KOPT-K1 (cell line): ENCODE measurements around the gene HMGN2.
"Not testable (repeated sequence)": the region's sequence is repeated elsewhere in the genome, so short reads cannot be mapped to it uniquely, and the experiment has no call there.

Experiments
- H3K27ac ChIP-seq: fragments of 200-600 bp; sonication (generic); 2 replicates; pipeline ENCODE4 v1.5.1; 2016; ENCODE audit warnings: antibody characterized with exemption, mild to moderate bottlenecking, low read depth, low read length; ENCODE audit not compliant: poor library complexity, severe bottlenecking
- H3K36me3 ChIP-seq: fragments of 200-600 bp; sonication (generic); 2 replicates; pipeline ENCODE4 v1.5.1; 2017; ENCODE audit warnings: antibody characterized with exemption, mild to moderate bottlenecking, low read length, moderate library complexity; ENCODE audit not compliant: insufficient read depth
- H3K9me3 ChIP-seq: fragments of 200-600 bp; sonication (generic); 2 replicates; pipeline ENCODE4 v1.5.1; 2017; ENCODE audit warnings: antibody characterized with exemption, low read length, mild to moderate bottlenecking; ENCODE audit not compliant: insufficient read depth, poor library complexity, severe bottlenecking

Gene HMGN2

GRCh38 chr1:26496861-26497260 is 24.6 kb downstream of the HMGN2 start:
- no peak overlapping the region for H3K27ac ChIP-seq
- no peaks in the 10 kb centered on the region for H3K9me3 ChIP-seq

GRCh38 chr1:26498894-26499293 is 26.7 kb downstream of the HMGN2 start:
- H3K9me3 ChIP-seq, result no peaks in the 10 kb centered on the region
- no peak overlapping the region for H3K27ac ChIP-seq

More at GRCh38 chr1:26496861-26497260, 24.6 kb downstream of the HMGN2 start:
- H3K36me3 ChIP-seq, result no peaks in the 10 kb centered on the region

GRCh38 chr1:26500488-26501175 is 28.4 kb downstream of the HMGN2 start:
- H3K9me3 ChIP-seq, result no peaks in the 10 kb centered on the region
- peak overlapping the region; percentile 93 for H3K27ac ChIP-seq
- no peaks in the 10 kb centered on the region for H3K36me3 ChIP-seq

More at GRCh38 chr1:26498894-26499293, 26.7 kb downstream of the HMGN2 start:
- H3K36me3 ChIP-seq, result no peaks in the 10 kb centered on the region

- H3K9me3 ChIP-seq, H3K27ac ChIP-seq, H3K36me3 ChIP-seq: not testable (repeated sequence)
Measured at GRCh38 chr1:26510711-26511110, 38.5 kb downstream of the HMGN2 start.

- not testable (repeated sequence) for H3K9me3 ChIP-seq, H3K27ac ChIP-seq, H3K36me3 ChIP-seq
Measured at GRCh38 chr1:26515836-26516235, 43.6 kb downstream of the HMGN2 start.

- no peaks in the 10 kb centered on the region for H3K36me3 ChIP-seq
- no peaks in the 10 kb centered on the region for H3K9me3 ChIP-seq
- H3K27ac ChIP-seq, result no peak overlapping the region
Measured at GRCh38 chr1:26516987-26517765, 44.9 kb downstream of the HMGN2 start.

GRCh38 chr1:26517766-26518049 is 45.5 kb downstream of the HMGN2 start:
- Histone ChIP-seq H3K27ac (no peak overlapping the region), H3K36me3 (no peaks in the 10 kb centered on the region), H3K9me3 (no peaks in the 10 kb centered on the region)

- H3K36me3 ChIP-seq, result no peaks in the 10 kb centered on the region
- no peaks in the 10 kb centered on the region for H3K9me3 ChIP-seq
- H3K27ac ChIP-seq, result no peak overlapping the region
Measured at GRCh38 chr1:26518355-26518754, 46.1 kb downstream of the HMGN2 start.

GRCh38 chr1:26520339-26520738 is 48.1 kb downstream of the HMGN2 start:
- H3K9me3 ChIP-seq, result no peaks in the 10 kb centered on the region
- H3K36me3 ChIP-seq, result no peaks in the 10 kb centered on the region
- no peak overlapping the region for H3K27ac ChIP-seq

- H3K9me3 ChIP-seq, result no peaks in the 10 kb centered on the region
- no peak overlapping the region for H3K27ac ChIP-seq
Measured at GRCh38 chr1:26521669-26522030, 49.4 kb downstream of the HMGN2 start.

GRCh38 chr1:26522073-26522472 is 49.8 kb downstream of the HMGN2 start:
- Histone ChIP-seq H3K36me3 (no peaks in the 10 kb centered on the region), H3K9me3 (no peaks in the 10 kb centered on the region), H3K27ac (no peak overlapping the region)

More at GRCh38 chr1:26521669-26522030, 49.4 kb downstream of the HMGN2 start:
- H3K36me3 ChIP-seq, result no peaks in the 10 kb centered on the region

GRCh38 chr1:26524181-26524580 is 51.9 kb downstream of the HMGN2 start:
- H3K9me3 ChIP-seq, result no peaks in the 10 kb centered on the region
- H3K27ac ChIP-seq, result no peak overlapping the region
- H3K36me3 ChIP-seq, result no peaks in the 10 kb centered on the region
